IMR-90 (cell line): ENCODE results near the gene URB2. TPM values are rescaled to one million over a fixed set of nuclear protein-coding genes. Genes with fewer than 3 reads are reported as not detected.

Experiments used
- ATAC-seq: fragments of 200-7000 bp; cut with Tn5 transposase; 2 replicates; pipeline ENCODE4 v1.9.1; 2020; ENCODE audit warnings: low read depth, mild to moderate bottlenecking, moderate library complexity
- BruUV-seq: library from RNA; stranded (reverse); fragments of 400-500 nt; replicated peaks from 2 replicates; lab custom pipeline; 2021; lab: Mats Ljungman, UMichigan
- CTCF ChIA-PET: fragments of 300-600 bp; formaldehyde crosslinking; extraction: SDS; loops from one replicate; lab custom pipeline; 2021; ENCODE audit warnings: antibody characterized with exemption; lab: Yijun Ruan, JAX
- POLR2A ChIA-PET: fragments of 300-600 bp; sonication (Branson Sonifier 250); formaldehyde crosslinking; loops from one replicate; lab custom pipeline; 2022; ENCODE audit warnings: antibody characterized with exemption; ENCODE audit not compliant: unreplicated experiment; lab: Charles Lee
- DNase-seq: peaks from one replicate; pipeline ENCODE4 v3.0.0; 2013
- H2AFZ ChIP-seq: replicated peaks from 2 replicates; pipeline ENCODE3; 2013; ENCODE audit warnings: low read length, mild to moderate bottlenecking; ENCODE audit not compliant: poor library complexity
- H2AK5ac ChIP-seq: 2 replicates; pipeline ENCODE4 v1.6.1; 2013; ENCODE audit warnings: low read depth, low read length, inconsistent platforms
- H2AK9ac ChIP-seq: replicated peaks from 2 replicates; pipeline ENCODE3; 2013; ENCODE audit warnings: mild to moderate bottlenecking, low read depth, low read length, moderate library complexity; ENCODE audit not compliant: poor library complexity
- H2BK120ac ChIP-seq: 2 replicates; pipeline ENCODE4 v1.6.1; 2013; ENCODE audit warnings: low read depth, low read length, inconsistent platforms
- H2BK15ac ChIP-seq: 3 replicates; pipeline ENCODE4 v1.6.1; 2013; ENCODE audit warnings: low read depth, low read length, inconsistent platforms
- H2BK20ac ChIP-seq: 2 replicates; pipeline ENCODE4 v1.6.1; 2013; ENCODE audit warnings: low read depth, mild to moderate bottlenecking, inconsistent platforms, low read length, moderate library complexity
- H2BK5ac ChIP-seq: 2 replicates; pipeline ENCODE4 v1.6.1; 2013; ENCODE audit warnings: mild to moderate bottlenecking, low read depth, low read length, inconsistent platforms; ENCODE audit not compliant: poor library complexity, severe bottlenecking
- H3K14ac ChIP-seq: replicated peaks from 2 replicates; pipeline ENCODE4 v1.6.1; 2013; ENCODE audit warnings: low read depth, low read length, inconsistent platforms
- H3K18ac ChIP-seq: 2 replicates; pipeline ENCODE4 v1.6.1; 2013; ENCODE audit warnings: low read depth, low read length, control low read depth
- H3K23ac ChIP-seq: 2 replicates; pipeline ENCODE4 v1.6.1; 2013; ENCODE audit warnings: low read depth, low read length, inconsistent platforms
- H3K27ac ChIP-seq: 2 replicates; pipeline ENCODE4 v1.5.1; 2013; ENCODE audit warnings: mild to moderate bottlenecking, control low read depth, low read length; ENCODE audit not compliant: insufficient read depth
- H3K27me3 ChIP-seq: 2 replicates; pipeline ENCODE4 v1.6.1; 2013; ENCODE audit warnings: low read length; ENCODE audit not compliant: control insufficient read depth, insufficient read depth
- H3K36me3 ChIP-seq: 2 replicates; pipeline ENCODE4 v1.6.1; 2013; ENCODE audit warnings: low read length, mixed read lengths; ENCODE audit not compliant: control insufficient read depth, insufficient read depth
- H3K4ac ChIP-seq: 2 replicates; pipeline ENCODE4 v1.6.1; 2013; ENCODE audit warnings: low read depth, low read length, inconsistent platforms
- H3K4me1 ChIP-seq: 2 replicates; pipeline ENCODE4 v1.6.1; 2013; ENCODE audit warnings: low read length, mixed read lengths; ENCODE audit not compliant: control insufficient read depth, insufficient read depth
- H3K4me2 ChIP-seq: 2 replicates; pipeline ENCODE4 v1.6.1; 2013; ENCODE audit warnings: low read depth, mild to moderate bottlenecking, control low read depth, low read length, moderate library complexity
- H3K4me3 ChIP-seq: 2 replicates; pipeline ENCODE4 v1.5.1; 2013; ENCODE audit warnings: low read depth, mild to moderate bottlenecking, control low read depth, low read length, moderate library complexity; ENCODE audit not compliant: insufficient read depth
- H3K56ac ChIP-seq: 2 replicates; pipeline ENCODE4 v1.6.1; 2013; ENCODE audit warnings: low read length, inconsistent platforms; ENCODE audit not compliant: insufficient read depth; ENCODE audit errors: extremely low read depth
- H3K79me1 ChIP-seq, 2 experiments: 2 replicates each; pipeline ENCODE4 v1.6.1; 2013; ENCODE audit warnings: low read length in 2 of 2, inconsistent platforms in 1 of 2, low read depth in 1 of 2
- H3K9ac ChIP-seq: 2 replicates; pipeline ENCODE4 v1.6.1; 2013; ENCODE audit warnings: low read depth, low read length, control low read depth
- H3K9me1 ChIP-seq: 2 replicates; pipeline ENCODE4 v1.6.1; 2013; ENCODE audit warnings: low read length, inconsistent platforms; ENCODE audit not compliant: insufficient read depth
- H3K9me3 ChIP-seq: 2 replicates; pipeline ENCODE4 v1.6.1; 2013; ENCODE audit warnings: low read length; ENCODE audit not compliant: control insufficient read depth, insufficient read depth
- H4K20me1 ChIP-seq: 2 replicates; pipeline ENCODE4 v1.6.1; 2013; ENCODE audit warnings: low read length, inconsistent platforms; ENCODE audit not compliant: insufficient read depth
- H4K5ac ChIP-seq: 2 replicates; pipeline ENCODE4 v1.6.1; 2013; ENCODE audit warnings: mild to moderate bottlenecking, low read depth, low read length, control low read depth
- H4K8ac ChIP-seq, 2 experiments: 2 replicates each; pipeline ENCODE4 v1.6.1; 2013; ENCODE audit warnings: low read depth in 2 of 2, low read length in 2 of 2, control low read depth in 1 of 2, inconsistent platforms in 1 of 2
- H4K91ac ChIP-seq: 2 replicates; pipeline ENCODE4 v1.6.1; 2013; ENCODE audit warnings: low read depth, low read length, inconsistent platforms; ENCODE audit not compliant: insufficient read depth
- MAFK ChIP-seq: IDR thresholded peaks from 2 replicates; pipeline ENCODE4 v1.6.1; 2012; ENCODE audit warnings: low read depth, low read length, improper control_type of control experiment
- RFX5 ChIP-seq: IDR thresholded peaks from 2 replicates; pipeline ENCODE4 v1.8.0; 2012; ENCODE audit warnings: low read depth, mild to moderate bottlenecking, low read length, moderate library complexity
- WGBS, 2 experiments: methylation state at CpG; one replicate each; pipeline versions ENCODE4 v1.1.5 to v1.1.7; 2013; ENCODE audit warnings: missing lambda C conversion rate in 2 of 2; ENCODE audit not compliant: insufficient read length in 1 of 2; ENCODE audit errors: extremely low coverage in 2 of 2; 5-methylcytosine and 5-hydroxymethylcytosine counted together
- dilution Hi-C: fragments of 300-500 bp; cut with HindIII; formaldehyde crosslinking; loops from one replicate; pipeline ENCODE4 v1.14.3; 2018; ENCODE audit warnings: low sequenced_read_pairs; ENCODE audit not compliant: unreplicated experiment
- in situ Hi-C: fragments of 300-500 bp; cut with MboI; formaldehyde crosslinking; loops from 3 replicates; pipeline ENCODE4 v1.14.3; 2019; ENCODE audit warnings: low sequenced_read_pairs, inconsistent platforms, mixed read lengths
- intact Hi-C: fragments of 100-400 bp; cut with micrococcal nuclease; formaldehyde crosslinking; loops from 2 replicates; pipeline ENCODE4 v1.10.0; 2022
- polyA plus RNA-seq, 3 experiments: library from polyadenylated mRNA; depleted of rRNA; stranded (reverse); fragments of >200 nt; gene quantifications; 2 replicates each; pipeline ENCODE4 v1.2.3, GENCODE V29; 2012; ENCODE audit warnings: low replicate concordance in 1 of 3
- total RNA-seq: library from RNA; depleted of rRNA; stranded (reverse); fragments of >200 nt; gene quantifications from 2 replicates; pipeline ENCODE4 v1.2.3, GENCODE V29; 2012
- TF ChIP-seq, protein P1 (sequence below): conservative IDR thresholded peaks from 2 replicates; pipeline ENCODE4 v1.5.1; 2012; ENCODE audit warnings: mild to moderate bottlenecking, low read depth, low read length, improper control_type of control experiment

URB2 gene
- total and polyA plus RNA-seq, 2 of the 4 experiments (the other 2 are of a cell fraction) = 5.9 to 15.4 TPM

DNA sequence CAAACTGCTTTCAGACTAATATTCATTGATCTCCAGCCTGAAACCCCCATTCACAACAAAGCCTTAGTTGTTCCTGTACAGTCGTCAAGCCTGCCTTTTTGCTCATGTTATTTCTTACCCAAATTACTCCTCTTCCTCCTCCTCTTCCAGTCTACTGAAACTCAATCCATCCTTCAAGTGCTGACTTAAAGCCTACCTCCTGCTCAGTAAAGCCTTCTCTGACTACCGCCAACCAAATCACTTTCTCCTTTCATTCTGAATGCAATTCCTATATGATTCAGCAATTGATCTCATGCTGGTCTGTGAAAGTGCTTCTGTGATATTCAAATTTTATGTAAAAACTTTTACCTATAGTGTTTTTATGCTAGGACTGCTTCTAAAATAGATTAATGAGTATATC, 18.7 kb upstream of the URB2 start:
- no peaks in the 10 kb centered on the region for H3K4me1 ChIP-seq
- H3K4ac ChIP-seq = no peak overlapping the region
- H4K5ac ChIP-seq = no peak overlapping the region
- H3K27me3 ChIP-seq = no peaks in the 10 kb centered on the region
- DNase-seq (no peak), ATAC-seq (no peak)
- POLR2A ChIA-PET = no interaction called here
- CTCF ChIA-PET = no interaction called here
- H4K91ac ChIP-seq = no peak overlapping the region
- H3K18ac ChIP-seq = no peak overlapping the region
- no peak overlapping the region for H3K27ac ChIP-seq
- H3K14ac ChIP-seq = no peak overlapping the region
- no peak overlapping the region for H2AK5ac ChIP-seq
- H2BK120ac ChIP-seq = no peak overlapping the region
- no peak overlapping the region for H2BK15ac ChIP-seq
- TF ChIP-seq, protein P1, sequence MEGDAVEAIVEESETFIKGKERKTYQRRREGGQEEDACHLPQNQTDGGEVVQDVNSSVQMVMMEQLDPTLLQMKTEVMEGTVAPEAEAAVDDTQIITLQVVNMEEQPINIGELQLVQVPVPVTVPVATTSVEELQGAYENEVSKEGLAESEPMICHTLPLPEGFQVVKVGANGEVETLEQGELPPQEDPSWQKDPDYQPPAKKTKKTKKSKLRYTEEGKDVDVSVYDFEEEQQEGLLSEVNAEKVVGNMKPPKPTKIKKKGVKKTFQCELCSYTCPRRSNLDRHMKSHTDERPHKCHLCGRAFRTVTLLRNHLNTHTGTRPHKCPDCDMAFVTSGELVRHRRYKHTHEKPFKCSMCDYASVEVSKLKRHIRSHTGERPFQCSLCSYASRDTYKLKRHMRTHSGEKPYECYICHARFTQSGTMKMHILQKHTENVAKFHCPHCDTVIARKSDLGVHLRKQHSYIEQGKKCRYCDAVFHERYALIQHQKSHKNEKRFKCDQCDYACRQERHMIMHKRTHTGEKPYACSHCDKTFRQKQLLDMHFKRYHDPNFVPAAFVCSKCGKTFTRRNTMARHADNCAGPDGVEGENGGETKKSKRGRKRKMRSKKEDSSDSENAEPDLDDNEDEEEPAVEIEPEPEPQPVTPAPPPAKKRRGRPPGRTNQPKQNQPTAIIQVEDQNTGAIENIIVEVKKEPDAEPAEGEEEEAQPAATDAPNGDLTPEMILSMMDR = no peak
- TF ChIP-seq MAFK = no peak
- TF ChIP-seq RFX5 = no peak
- no peak overlapping the region for H2BK5ac ChIP-seq
- intact Hi-C loops = no loop called here
- no peak overlapping the region for H2AK9ac ChIP-seq
- H3K79me1 ChIP-seq = peaks cover 2 to 13% of the 10 kb centered on the region in 2 experiments; a peak in 2 of 4 replicates
- no peak overlapping the region for H3K56ac ChIP-seq
- no peak overlapping the region for H3K4me3 ChIP-seq
- no peak overlapping the region for H3K4me2 ChIP-seq
- BruUV-seq = no TSS peak
- H3K23ac ChIP-seq = no peak overlapping the region
- H3K9ac ChIP-seq = no peak overlapping the region
- no peak overlapping the region for H2BK20ac ChIP-seq
- no peaks in the 10 kb centered on the region for H3K9me3 ChIP-seq
- in situ Hi-C loops = no loop called here
- no peaks in the 10 kb centered on the region; the same call in 1 of the 2 replicates for H3K9me1 ChIP-seq
- peaks cover 38% of the 10 kb centered on the region for H3K36me3 ChIP-seq
- H4K20me1 ChIP-seq = peaks cover 6% of the 10 kb centered on the region; the same call in 1 of the 2 replicates
- dilution Hi-C loops = no loop called here
- 100% methylated on average over 1 of the region's 2 CpGs; no CpG with 5 or more reads in 1 of the 2 experiments for WGBS, 2 experiments
- no peak overlapping the region for H4K8ac ChIP-seq
- H2AFZ ChIP-seq = no peak overlapping the region
